RWPE1 (cell line): ENCODE data around the gene ATP2C2.
A peak's percentile ranks its signal among the peaks of the same experiment; 100 is the strongest.
"Not testable (repeated sequence)": the region's sequence is repeated elsewhere in the genome, so short reads cannot be mapped to it uniquely, and the experiment has no call there.

ENCODE experiments used
- CTCF ChIA-PET: fragments of 350-600 bp; sonication (Branson Sonifier 250); formaldehyde crosslinking; extraction: SDS; loops from one replicate; lab custom pipeline; 2021; lab: Yijun Ruan, JAX
- POLR2A ChIA-PET: fragments of 400-600 bp; formaldehyde crosslinking; extraction: SDS; loops from one replicate; lab custom pipeline; 2020; ENCODE audit warnings: antibody characterized with exemption; ENCODE audit not compliant: low non-redundant PET; lab: Yijun Ruan, JAX
- DNase-seq: peaks from one replicate; pipeline ENCODE4 v3.0.0; 2012; ENCODE audit warnings: low spot score
- H3K27ac ChIP-seq: fragments of 450-650 bp; 2 replicates; pipeline ENCODE4 v1.5.1; 2017
- CTCF ChIP-seq: fragments of 450-650 bp; conservative IDR thresholded peaks from 2 replicates; pipeline ENCODE4 v1.5.1; 2017; ENCODE audit warnings: low read depth, mild to moderate bottlenecking

The ATP2C2 gene

GRCh38 chr16:84412262-84412661, 43.9 kb downstream of the ATP2C2 start:
- ChIA-PET CTCF (no interaction called here), POLR2A (no interaction called here)
- DNase-seq: no peak
- no peak for TF ChIP-seq CTCF
- no peak overlapping the region for H3K27ac ChIP-seq

- CTCF ChIA-PET: no interaction called here
- peak; percentile 17 for DNase-seq
- POLR2A ChIA-PET: no interaction called here
- H3K27ac ChIP-seq: no peak overlapping the region
- TF ChIP-seq CTCF: no peak
Measured at GRCh38 chr16:84413244-84414004, 45.1 kb downstream of the ATP2C2 start.

- ChIA-PET CTCF (no interaction called here), POLR2A (no interaction called here)
- no peak overlapping the region for H3K27ac ChIP-seq
- no peak for DNase-seq
- TF ChIP-seq CTCF: no peak
Measured at GRCh38 chr16:84414789-84415326, 46.5 kb downstream of the ATP2C2 start.

GRCh38 chr16:84416407-84417321, 48.3 kb downstream of the ATP2C2 start:
- DNase-seq: no peak
- POLR2A ChIA-PET: no interaction called here
- H3K27ac ChIP-seq: no peak overlapping the region
- TF ChIP-seq CTCF: no peak
- CTCF ChIA-PET: no interaction called here

DNA sequence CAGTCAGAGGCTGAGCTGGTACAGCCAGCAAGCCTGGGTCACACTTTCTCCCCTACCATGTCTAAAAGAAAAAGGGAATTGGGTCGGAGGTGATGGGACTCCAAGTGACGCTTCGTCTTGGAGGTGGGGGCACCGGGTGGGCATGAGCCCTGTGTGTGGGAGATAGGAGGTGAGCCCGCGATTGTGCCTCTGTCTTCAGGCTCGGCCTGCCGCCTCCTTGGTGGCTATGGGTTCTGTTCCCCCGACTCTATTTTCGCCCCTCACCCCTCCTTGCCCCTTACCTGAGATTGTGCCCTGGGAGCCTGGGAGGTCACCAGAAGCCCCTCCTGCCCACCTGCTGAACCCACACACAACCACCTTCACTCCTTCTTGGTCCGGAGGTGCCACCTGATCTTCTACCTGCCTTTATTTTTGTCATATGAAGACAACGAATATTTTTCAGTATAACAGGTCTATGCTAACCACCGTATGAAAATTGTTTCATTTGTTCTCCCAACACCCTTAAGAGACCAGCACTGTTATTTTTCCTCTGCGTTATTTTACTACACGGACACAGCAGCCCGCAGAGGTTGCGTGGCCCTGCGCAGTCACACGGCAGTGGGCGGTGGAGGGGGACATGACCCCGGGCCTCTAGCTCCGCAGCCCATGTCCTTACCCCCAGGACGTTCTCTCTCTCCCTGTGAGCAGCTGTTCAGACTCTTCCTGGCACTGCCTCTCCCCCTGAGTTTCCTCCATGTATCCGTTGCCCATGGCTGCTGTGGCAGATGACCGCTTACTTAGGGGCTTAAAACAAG, 49.9 kb downstream of the ATP2C2 start:
- H3K27ac ChIP-seq: no peak overlapping the region
- TF ChIP-seq CTCF: no peak
- no peak for DNase-seq
- ChIA-PET POLR2A (no interaction called here), CTCF (no interaction called here)

DNA sequence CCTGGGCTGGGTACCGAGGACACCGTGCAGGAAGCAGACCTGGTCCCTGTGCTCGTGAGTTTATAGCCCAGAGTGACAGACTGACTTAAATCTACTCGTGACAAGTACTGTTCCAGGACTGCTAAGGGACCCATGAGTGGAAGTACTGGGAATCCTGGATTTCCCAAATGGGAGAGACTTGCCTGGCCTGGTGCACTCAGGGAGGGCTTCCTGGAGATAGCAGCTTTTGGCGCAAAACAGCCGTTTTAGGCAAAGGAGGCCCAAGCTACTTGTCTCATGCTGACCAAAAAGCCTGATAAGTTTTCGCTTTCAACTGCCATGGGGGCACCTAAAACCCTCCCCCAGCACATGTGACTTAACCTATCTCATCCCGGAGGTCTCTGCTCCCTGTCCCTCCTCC, 51.4 kb downstream of the ATP2C2 start:
- DNase-seq: no peak
- POLR2A ChIA-PET: no interaction called here
- no peak overlapping the region for H3K27ac ChIP-seq
- CTCF ChIA-PET: no interaction called here
- TF ChIP-seq CTCF: no peak

DNA sequence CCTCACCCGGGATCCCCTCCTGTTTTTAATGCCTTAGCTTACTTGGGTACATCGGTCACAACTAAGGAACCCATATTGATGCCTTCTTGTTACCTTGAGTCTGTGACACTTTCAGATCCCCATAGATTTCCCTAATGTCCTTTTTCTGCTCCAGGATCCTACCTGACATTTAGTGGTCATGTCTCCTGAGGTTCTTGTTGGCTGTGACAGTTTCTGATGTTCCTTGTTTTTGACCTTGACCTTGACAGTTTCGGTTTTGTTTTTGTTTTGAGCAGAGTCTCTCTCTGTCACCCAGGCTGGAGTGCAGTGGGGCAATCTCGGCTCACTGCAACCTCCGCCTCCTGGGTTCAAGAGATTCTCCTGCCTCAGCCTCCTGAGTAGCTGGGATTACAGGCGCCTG, 52.2 kb downstream of the ATP2C2 start:
- DNase-seq, POLR2A ChIA-PET, H3K27ac ChIP-seq: not testable (repeated sequence)
- CTCF ChIA-PET: interaction anchor here (0.6 kb wide), 1 partner anchor 24 kb away, joined by 5 read pairs; no protein-coding TSS in a partner anchor
